NB4 (cell line): ENCODE measurements around the gene PFAS.

Source experiments
- MAX ChIP-seq: IDR thresholded peaks from 2 replicates; pipeline ENCODE4 v1.6.1; 2011; ENCODE audit warnings: low read depth, low read length
- MYC ChIP-seq: IDR thresholded peaks from 2 replicates; pipeline ENCODE4 v1.6.1; 2011; ENCODE audit warnings: low read depth, low read length
- POLR2A ChIP-seq: IDR thresholded peaks from 2 replicates; pipeline ENCODE4 v1.6.1; 2011; ENCODE audit warnings: mild to moderate bottlenecking; ENCODE audit not compliant: insufficient read length; ENCODE audit errors: extremely low read depth
- TF ChIP-seq, protein P1 (sequence below): IDR thresholded peaks from one replicate; pipeline ENCODE4 v1.5.1; 2012; ENCODE audit warnings: low read depth, low read length

- TF ChIP-seq, protein P1, sequence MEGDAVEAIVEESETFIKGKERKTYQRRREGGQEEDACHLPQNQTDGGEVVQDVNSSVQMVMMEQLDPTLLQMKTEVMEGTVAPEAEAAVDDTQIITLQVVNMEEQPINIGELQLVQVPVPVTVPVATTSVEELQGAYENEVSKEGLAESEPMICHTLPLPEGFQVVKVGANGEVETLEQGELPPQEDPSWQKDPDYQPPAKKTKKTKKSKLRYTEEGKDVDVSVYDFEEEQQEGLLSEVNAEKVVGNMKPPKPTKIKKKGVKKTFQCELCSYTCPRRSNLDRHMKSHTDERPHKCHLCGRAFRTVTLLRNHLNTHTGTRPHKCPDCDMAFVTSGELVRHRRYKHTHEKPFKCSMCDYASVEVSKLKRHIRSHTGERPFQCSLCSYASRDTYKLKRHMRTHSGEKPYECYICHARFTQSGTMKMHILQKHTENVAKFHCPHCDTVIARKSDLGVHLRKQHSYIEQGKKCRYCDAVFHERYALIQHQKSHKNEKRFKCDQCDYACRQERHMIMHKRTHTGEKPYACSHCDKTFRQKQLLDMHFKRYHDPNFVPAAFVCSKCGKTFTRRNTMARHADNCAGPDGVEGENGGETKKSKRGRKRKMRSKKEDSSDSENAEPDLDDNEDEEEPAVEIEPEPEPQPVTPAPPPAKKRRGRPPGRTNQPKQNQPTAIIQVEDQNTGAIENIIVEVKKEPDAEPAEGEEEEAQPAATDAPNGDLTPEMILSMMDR: no peak
- no peak for TF ChIP-seq POLR2A
- TF ChIP-seq MAX: no peak
- no peak for TF ChIP-seq MYC
Observed at GRCh38 chr17:8277317-8277716, 28.2 kb downstream of the PFAS start.
